Gastrocnemius medialis (tissue), 4 donors: Measurements from ENCODE around the gene KLHL26. TPM values are rescaled to one million over a fixed set of nuclear protein-coding genes. Genes with fewer than 3 reads are reported as not detected.
A peak's percentile ranks its signal among the peaks of the same experiment; 100 is the strongest.

Experiments used
- ATAC-seq, 2 donors: fragments of 150-250 bp; one replicate each; pipeline ENCODE4 v1.9.1; 2016
- DNase-seq, 2 donors: peaks; one replicate each; pipeline ENCODE4 v3.0.0-alpha.2; 2019
- H3K27ac ChIP-seq, 4 donors: fragments of 200-600 bp; sonication (generic); 1 replicate in 1 of 4; 2 replicates in 3 of 4; pipeline ENCODE4 v1.5.1; 2016 to 2018; ENCODE audit warnings: mild to moderate bottlenecking in 2 of 4, moderate library complexity in 1 of 4
- H3K27me3 ChIP-seq, 3 donors: fragments of 200-600 bp; sonication (generic) in 2 of 3; 1 replicate in 1 of 3; 2 replicates in 2 of 3; pipeline versions ENCODE4 v1.5.1 to v1.6.0; 2016 to 2019; ENCODE audit warnings: mild to moderate bottlenecking in 1 of 3, moderate library complexity in 1 of 3
- H3K36me3 ChIP-seq, 2 donors: fragments of 200-600 bp; sonication (generic) in 1 of 2; one replicate each; pipeline ENCODE4 v1.5.1; 2017 to 2018
- H3K4me1 ChIP-seq, 2 donors: fragments of 200-600 bp; sonication (generic) in 1 of 2; one replicate each; pipeline ENCODE4 v1.5.1; 2016 to 2017; ENCODE audit warnings: mild to moderate bottlenecking in 2 of 2
- H3K4me3 ChIP-seq, 4 donors: fragments of 200-600 bp; sonication (generic) in 3 of 4; 1 replicate in 1 of 4; 2 replicates in 3 of 4; pipeline ENCODE4 v1.5.1; 2016 to 2019; ENCODE audit warnings: mild to moderate bottlenecking in 2 of 4
- H3K9me3 ChIP-seq, 3 donors: fragments of 200-600 bp; sonication (generic) in 2 of 3; 1 replicate in 1 of 3; 2 replicates in 2 of 3; pipeline ENCODE4 v1.5.1; 2016 to 2019
- CTCF ChIP-seq, 5 experiments: fragments of 450-650 bp in 3 of 5; fragments of 200-600 bp in 2 of 5; sonication (generic) in 2 of 5; IDR thresholded peaks in 4 of 5; conservative IDR thresholded peaks in 1 of 5; 1 replicate in 4 of 5; 2 replicates in 1 of 5; pipeline ENCODE4 v1.5.1; 2016 to 2019; ENCODE audit warnings: antibody characterized with exemption in 5 of 5, mild to moderate bottlenecking in 3 of 5, moderate library complexity in 3 of 5
- POLR2A ChIP-seq, 2 donors: fragments of 450-650 bp; IDR thresholded peaks; one replicate each; pipeline ENCODE4 v1.6.1; 2017; ENCODE audit warnings: antibody characterized with exemption in 2 of 2, mild to moderate bottlenecking in 2 of 2, moderate library complexity in 2 of 2
- in situ Hi-C, 4 donors: fragments of 200-750 bp; cut with MboI; loops; one replicate each; pipeline versions ENCODE4 v1.15.0 to v1.8.0; 2017; ENCODE audit warnings: low sequenced_read_pairs in 4 of 4
- intact Hi-C: fragments of 100-400 bp; cut with DNase I; formaldehyde crosslinking; loops from one replicate; pipeline ENCODE4 v1.15.1; 2023; ENCODE audit warnings: low total_unique reads
- total RNA-seq, 4 donors: library from RNA; depleted of rRNA; stranded (reverse); fragments of >200 nt; gene quantifications; one replicate each; pipeline versions ENCODE4 v1.1.0 to v1.2.3, GENCODE V29; 2016

The KLHL26 gene
- total RNA-seq, 4 donors from 2014 or later: 5.2 to 12.0 (median 7.3) TPM

- no peaks in the 10 kb centered on the region for H3K27me3 ChIP-seq
- H3K4me1 ChIP-seq: peaks cover 13 to 57% of the 10 kb centered on the region in 2 donors
- H3K4me3 ChIP-seq: no peak overlapping the region
These were observed 33.1 kb downstream of the KLHL26 start for GRCh38 chr19:18669883-18670282.

GRCh38 chr19:18670312-18670711 is 33.5 kb downstream of the KLHL26 start:
- no peak for DNase-seq
- ATAC-seq: no peak
- no peak overlapping the region for H3K27ac ChIP-seq
- intact Hi-C loops (no loop called here), in situ Hi-C loops (loop anchor here in 1 of 4 donors (10.0 kb wide), 1 partner anchor 76 kb away; no protein-coding TSS in a partner anchor)
- peaks cover 0 to 20% of the 10 kb centered on the region in 2 donors for H3K36me3 ChIP-seq
- H3K4me1 ChIP-seq: peaks cover 13 to 57% of the 10 kb centered on the region in 2 donors
- no peak for TF ChIP-seq CTCF (IDR thresholded peaks at IDR 0.05 in 4 of 5, conservative IDR thresholded peaks at IDR 0.05 in 1 of 5)
- TF ChIP-seq POLR2A (IDR thresholded peaks at IDR 0.05): no peak
- H3K9me3 ChIP-seq: no peaks in the 10 kb centered on the region
- H3K27me3 ChIP-seq: no peaks in the 10 kb centered on the region
- H3K4me3 ChIP-seq: no peak overlapping the region

More at GRCh38 chr19:18669883-18670282, 33.1 kb downstream of the KLHL26 start:
- no peak for DNase-seq
- no peak overlapping the region for H3K27ac ChIP-seq
- no peak for TF ChIP-seq CTCF (IDR thresholded peaks at IDR 0.05 in 4 of 5, conservative IDR thresholded peaks at IDR 0.05 in 1 of 5)
- TF ChIP-seq POLR2A (IDR thresholded peaks at IDR 0.05): no peak
- no peaks in the 10 kb centered on the region for H3K9me3 ChIP-seq
- intact Hi-C loops (no loop called here), in situ Hi-C loops (loop anchor here in 1 of 4 donors (10.0 kb wide), 1 partner anchor 75 kb away; no protein-coding TSS in a partner anchor)
- peaks cover 0 to 20% of the 10 kb centered on the region in 2 donors for H3K36me3 ChIP-seq
- no peak for ATAC-seq

GRCh38 chr19:18671303-18672043 is 34.6 kb downstream of the KLHL26 start:
- in situ Hi-C loops (loop anchor here in 1 of 4 donors (10.0 kb wide), 1 partner anchor 77 kb away; no protein-coding TSS in a partner anchor), intact Hi-C loops (no loop called here)
- H3K27ac ChIP-seq: peak overlapping the region in 3 of 4 donors; percentile 49 to 67 (median 64)
- no peaks in the 10 kb centered on the region for H3K27me3 ChIP-seq
- no peak for DNase-seq
- no peak for ATAC-seq
- H3K9me3 ChIP-seq: no peaks in the 10 kb centered on the region
- H3K4me1 ChIP-seq: peaks cover 13 to 47% of the 10 kb centered on the region in 2 donors
- H3K36me3 ChIP-seq: peaks cover 0 to 20% of the 10 kb centered on the region in 2 donors
- no peak overlapping the region for H3K4me3 ChIP-seq
- TF ChIP-seq CTCF (IDR thresholded peaks at IDR 0.05 in 4 of 5, conservative IDR thresholded peaks at IDR 0.05 in 1 of 5): no peak
- TF ChIP-seq POLR2A (IDR thresholded peaks at IDR 0.05): no peak

- TF ChIP-seq POLR2A (IDR thresholded peaks at IDR 0.05) (no peak), CTCF (IDR thresholded peaks at IDR 0.05 in 4 of 5, conservative IDR thresholded peaks at IDR 0.05 in 1 of 5) (no peak)
- Histone ChIP-seq H3K4me1 (peaks cover 14 to 44% of the 10 kb centered on the region in 2 donors), H3K36me3 (peaks cover 0 to 20% of the 10 kb centered on the region in 2 donors), H3K27me3 (no peaks in the 10 kb centered on the region), H3K9me3 (no peaks in the 10 kb centered on the region), H3K4me3 (no peak overlapping the region), H3K27ac (peak overlapping the region; percentile 33 to 67 (median 56))
- ATAC-seq: peak in 1 of 2 donors; percentile 23
- in situ Hi-C loops: loop anchor here in 1 of 4 donors (10.0 kb wide), 1 partner anchor 77 kb away; no protein-coding TSS in a partner anchor
- no peak for DNase-seq
- intact Hi-C loops: no loop called here
These were observed 35.2 kb downstream of the KLHL26 start for GRCh38 chr19:18672044-18672451.
